DOHH2 (cell line): ENCODE data around the gene DSCAM.

Source experiments
- H3F3A ChIP-seq: fragments of 200-600 bp; sonication (generic), shearing (Covaris generic); 2 replicates; pipeline ENCODE4 v1.6.0; 2016; ENCODE audit warnings: antibody characterized with exemption, mild to moderate bottlenecking; ENCODE audit not compliant: control insufficient read depth, insufficient read depth
- H3K27ac ChIP-seq: fragments of 200-600 bp; sonication (generic); 2 replicates; pipeline ENCODE4 v1.5.1; 2014; ENCODE audit warnings: low read depth, mild to moderate bottlenecking, low read length, moderate library complexity
- H3K27me3 ChIP-seq: fragments of 200-600 bp; sonication (generic); 2 replicates; pipeline ENCODE4 v1.6.1; 2014; ENCODE audit warnings: mild to moderate bottlenecking, low read length, mixed read lengths; ENCODE audit not compliant: control insufficient read depth
- H3K36me3 ChIP-seq: fragments of 200-600 bp; sonication (generic); 2 replicates; pipeline ENCODE4 v1.6.1; 2014; ENCODE audit warnings: mild to moderate bottlenecking, low read length, moderate library complexity, mixed read lengths; ENCODE audit not compliant: control insufficient read depth
- H3K4me1 ChIP-seq: fragments of 200-600 bp; sonication (generic); 2 replicates; pipeline ENCODE4 v1.6.1; 2014; ENCODE audit warnings: mild to moderate bottlenecking, low read length, mixed read lengths; ENCODE audit not compliant: control insufficient read depth
- H3K4me2 ChIP-seq: fragments of 200-600 bp; sonication (generic); 2 replicates; pipeline ENCODE4 v1.6.0; 2014; ENCODE audit warnings: mild to moderate bottlenecking, low read length, moderate library complexity
- H3K4me3 ChIP-seq: fragments of 200-600 bp; sonication (generic); 2 replicates; pipeline ENCODE4 v1.5.1; 2014; ENCODE audit warnings: mild to moderate bottlenecking, low read length, mixed read lengths
- H3K79me2 ChIP-seq: fragments of 200-600 bp; sonication (generic); 2 replicates; pipeline ENCODE4 v1.6.1; 2014; ENCODE audit warnings: mild to moderate bottlenecking, low read length, mixed read lengths; ENCODE audit not compliant: control insufficient read depth
- H3K9me2 ChIP-seq: fragments of 200-600 bp; sonication (generic); replicated peaks from 2 replicates; pipeline ENCODE4 v1.6.1; 2014; ENCODE audit warnings: mild to moderate bottlenecking, low read length, mixed read lengths; ENCODE audit not compliant: control insufficient read depth
- H3K9me3 ChIP-seq: fragments of 200-600 bp; sonication (generic); 2 replicates; pipeline ENCODE4 v1.6.1; 2014; ENCODE audit warnings: antibody characterized with exemption, low read length, mixed read lengths; ENCODE audit not compliant: control insufficient read depth, insufficient read depth
- H4K20me1 ChIP-seq: fragments of 200-600 bp; sonication (generic); 2 replicates; pipeline ENCODE4 v1.6.0; 2014; ENCODE audit warnings: low read depth, mild to moderate bottlenecking, antibody characterized with exemption, low read length, moderate library complexity; ENCODE audit not compliant: control insufficient read depth, insufficient read depth
- EZH2phosphoT487 ChIP-seq: fragments of 200-600 bp; sonication (generic); IDR thresholded peaks from 2 replicates; pipeline ENCODE4 v1.6.1; 2017; ENCODE audit warnings: borderline replicate concordance, mild to moderate bottlenecking, antibody characterized with exemption, low read length, moderate library complexity, mixed read lengths
- TF ChIP-seq, protein P1 (sequence below): fragments of 200-600 bp; sonication (generic); IDR thresholded peaks from one replicate; pipeline ENCODE4 v1.5.1; 2014; ENCODE audit warnings: antibody characterized with exemption, mild to moderate bottlenecking, low read depth, low read length; ENCODE audit not compliant: poor library complexity, severe bottlenecking

DSCAM gene

GRCh38 chr21:40128891-40129290 lies 718.1 kb downstream of the DSCAM start:
- H3K9me2 ChIP-seq: no peaks in the 10 kb centered on the region
- no peaks in the 10 kb centered on the region for H3K9me3 ChIP-seq
- no peak overlapping the region for H3K27ac ChIP-seq
- H4K20me1 ChIP-seq: no peaks in the 10 kb centered on the region
- TF ChIP-seq, protein P1, sequence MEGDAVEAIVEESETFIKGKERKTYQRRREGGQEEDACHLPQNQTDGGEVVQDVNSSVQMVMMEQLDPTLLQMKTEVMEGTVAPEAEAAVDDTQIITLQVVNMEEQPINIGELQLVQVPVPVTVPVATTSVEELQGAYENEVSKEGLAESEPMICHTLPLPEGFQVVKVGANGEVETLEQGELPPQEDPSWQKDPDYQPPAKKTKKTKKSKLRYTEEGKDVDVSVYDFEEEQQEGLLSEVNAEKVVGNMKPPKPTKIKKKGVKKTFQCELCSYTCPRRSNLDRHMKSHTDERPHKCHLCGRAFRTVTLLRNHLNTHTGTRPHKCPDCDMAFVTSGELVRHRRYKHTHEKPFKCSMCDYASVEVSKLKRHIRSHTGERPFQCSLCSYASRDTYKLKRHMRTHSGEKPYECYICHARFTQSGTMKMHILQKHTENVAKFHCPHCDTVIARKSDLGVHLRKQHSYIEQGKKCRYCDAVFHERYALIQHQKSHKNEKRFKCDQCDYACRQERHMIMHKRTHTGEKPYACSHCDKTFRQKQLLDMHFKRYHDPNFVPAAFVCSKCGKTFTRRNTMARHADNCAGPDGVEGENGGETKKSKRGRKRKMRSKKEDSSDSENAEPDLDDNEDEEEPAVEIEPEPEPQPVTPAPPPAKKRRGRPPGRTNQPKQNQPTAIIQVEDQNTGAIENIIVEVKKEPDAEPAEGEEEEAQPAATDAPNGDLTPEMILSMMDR: no peak
- TF ChIP-seq EZH2phosphoT487: no peak
- H3K4me1 ChIP-seq: no peaks in the 10 kb centered on the region
- H3K27me3 ChIP-seq: no peaks in the 10 kb centered on the region
- no peaks in the 10 kb centered on the region for H3F3A ChIP-seq
- no peaks in the 10 kb centered on the region for H3K79me2 ChIP-seq
- H3K4me3 ChIP-seq: no peak overlapping the region
- H3K4me2 ChIP-seq: no peak overlapping the region
- H3K36me3 ChIP-seq: no peaks in the 10 kb centered on the region

DNA sequence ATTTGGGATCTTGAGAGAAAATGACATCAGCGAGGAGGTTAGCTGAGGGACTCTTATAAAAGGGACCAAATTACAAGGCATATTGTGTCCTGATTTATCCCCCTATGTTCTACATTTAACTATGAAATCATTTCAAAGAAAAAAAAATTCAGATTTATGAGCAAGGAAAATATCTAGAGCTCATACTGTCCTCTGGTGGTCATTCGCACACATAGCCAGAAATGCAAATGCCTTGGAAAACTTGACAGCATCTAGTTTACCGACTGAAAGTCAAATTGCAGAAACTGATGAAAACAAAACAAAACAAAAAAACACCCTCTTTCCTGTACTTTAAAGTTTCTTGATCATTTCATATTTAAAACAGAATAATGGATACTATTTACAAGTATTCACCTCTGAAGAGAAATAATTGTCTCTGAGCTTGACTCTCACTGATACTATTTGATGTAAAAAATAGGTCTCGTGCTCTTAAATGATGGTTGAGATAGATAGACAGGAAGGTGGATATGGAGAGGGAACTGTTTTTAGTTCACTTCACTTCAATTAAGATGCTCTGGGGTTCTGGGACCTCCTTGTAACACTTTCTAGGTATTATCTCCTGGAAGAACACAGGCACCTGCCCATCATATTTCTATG lies 725.9 kb downstream of the DSCAM start:
- Histone ChIP-seq H3F3A (no peaks in the 10 kb centered on the region), H4K20me1 (no peaks in the 10 kb centered on the region), H3K27ac (no peak overlapping the region), H3K4me3 (no peak overlapping the region), H3K4me1 (no peaks in the 10 kb centered on the region), H3K9me3 (no peaks in the 10 kb centered on the region), H3K79me2 (no peaks in the 10 kb centered on the region), H3K4me2 (no peak overlapping the region), H3K9me2 (no peaks in the 10 kb centered on the region), H3K36me3 (no peaks in the 10 kb centered on the region), H3K27me3 (no peaks in the 10 kb centered on the region)
- TF ChIP-seq, protein P1: peak; percentile 81
- TF ChIP-seq EZH2phosphoT487: no peak

GRCh38 chr21:40118527-40118926 lies 728.4 kb downstream of the DSCAM start:
- Histone ChIP-seq H3K79me2 (no peaks in the 10 kb centered on the region), H3K4me2 (no peak overlapping the region), H3K27me3 (no peaks in the 10 kb centered on the region), H3K9me2 (no peaks in the 10 kb centered on the region), H3F3A (no peaks in the 10 kb centered on the region), H3K9me3 (no peaks in the 10 kb centered on the region), H4K20me1 (no peaks in the 10 kb centered on the region), H3K4me3 (no peak overlapping the region), H3K36me3 (no peaks in the 10 kb centered on the region), H3K27ac (no peak overlapping the region), H3K4me1 (no peaks in the 10 kb centered on the region)
- TF ChIP-seq EZH2phosphoT487: no peak
- TF ChIP-seq, protein P1: no peak

DNA sequence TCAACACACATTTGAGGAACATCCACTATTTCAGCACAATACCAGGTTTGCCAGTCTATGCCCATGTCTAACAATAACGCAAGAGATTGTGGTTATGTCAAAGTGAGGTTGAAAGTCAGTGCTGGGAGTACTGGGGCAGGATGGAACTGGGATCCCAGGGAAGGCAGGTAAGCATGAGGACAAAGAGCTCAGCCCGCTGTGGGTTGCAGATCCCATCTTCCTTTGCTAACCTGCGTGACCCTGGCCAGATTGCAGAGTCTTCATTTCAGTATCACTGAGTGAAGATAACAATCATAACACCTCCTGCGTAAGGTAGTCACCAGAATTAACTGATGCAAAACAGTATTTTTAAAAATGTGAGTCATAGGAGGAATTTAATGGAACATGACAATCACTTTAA lies 729.7 kb downstream of the DSCAM start:
- no peak overlapping the region for H3K4me2 ChIP-seq
- no peak for TF ChIP-seq EZH2phosphoT487
- TF ChIP-seq, protein P1: no peak
- H3F3A ChIP-seq: no peaks in the 10 kb centered on the region
- H3K9me3 ChIP-seq: no peaks in the 10 kb centered on the region
- no peaks in the 10 kb centered on the region for H3K9me2 ChIP-seq
- H3K27ac ChIP-seq: no peak overlapping the region
- H3K79me2 ChIP-seq: no peaks in the 10 kb centered on the region
- H3K4me3 ChIP-seq: no peak overlapping the region
- no peaks in the 10 kb centered on the region for H3K36me3 ChIP-seq
- no peaks in the 10 kb centered on the region for H3K27me3 ChIP-seq
- H3K4me1 ChIP-seq: no peaks in the 10 kb centered on the region
- H4K20me1 ChIP-seq: no peaks in the 10 kb centered on the region
